BE2C (cell line): ENCODE measurements around the gene INTS11.

Experiments
- DNase-seq: peaks from one replicate; pipeline ENCODE4 v3.0.0-alpha.2; 2020
- H3K27me3 ChIP-seq: fragments of 250-450 bp; sonication (Bioruptor Pico); 2 replicates; pipeline ENCODE4 v1.5.1; 2020; ENCODE audit warnings: mild to moderate bottlenecking
- H3K36me3 ChIP-seq: fragments of 250-450 bp; sonication (Bioruptor Pico); 2 replicates; pipeline ENCODE4 v1.5.1; 2020; ENCODE audit warnings: mild to moderate bottlenecking
- H3K4me1 ChIP-seq: fragments of 250-450 bp; sonication (Bioruptor Pico); 2 replicates; pipeline ENCODE4 v1.5.1; 2020
- H3K4me3 ChIP-seq: 2 replicates; pipeline ENCODE4 v1.5.1; 2011; ENCODE audit warnings: low read depth, low read length
- H3K9me3 ChIP-seq: fragments of 250-450 bp; sonication (Bioruptor Pico); 2 replicates; pipeline ENCODE4 v1.5.1; 2020
- TF ChIP-seq, protein P1 (sequence below): IDR thresholded peaks from 2 replicates; pipeline ENCODE4 v1.5.1; 2012; ENCODE audit warnings: mild to moderate bottlenecking, low read depth, low read length

Gene INTS11

DNA sequence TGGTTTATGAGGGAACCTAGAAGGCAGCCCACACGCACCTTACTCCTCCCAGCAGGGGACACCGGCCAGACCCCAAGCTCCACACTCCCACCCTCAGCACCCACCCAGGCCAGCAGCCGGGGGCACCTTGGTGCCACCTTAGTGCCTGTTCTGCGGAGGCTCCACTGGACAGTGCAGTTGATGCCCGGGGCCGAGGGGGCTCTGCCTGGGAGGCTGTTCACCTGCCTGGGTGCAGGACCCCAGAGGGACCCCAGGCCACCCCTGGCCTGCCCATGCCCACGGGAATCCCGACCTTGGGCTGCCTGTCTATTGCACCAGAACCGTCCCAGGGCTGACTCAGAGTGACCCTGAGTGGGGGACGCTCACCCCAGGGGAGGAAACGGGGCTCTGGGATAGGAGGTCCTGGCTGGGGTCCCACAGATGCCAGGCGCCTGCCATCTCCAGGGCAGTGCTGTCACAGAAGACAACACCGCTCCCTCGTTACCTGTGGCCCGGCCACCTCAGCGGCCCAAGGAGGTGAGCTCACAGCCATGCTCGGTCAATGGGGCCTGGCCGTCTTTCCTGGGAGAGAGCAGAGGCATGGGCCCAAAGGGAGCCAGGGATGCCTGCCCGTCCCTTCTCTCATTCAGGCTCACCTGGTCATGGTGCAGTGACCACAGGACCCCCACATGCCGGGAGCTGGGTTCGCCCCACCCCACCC lies 43.5 kb downstream of the INTS11 start:
- Histone ChIP-seq H3K4me3 (no peak overlapping the region), H3K9me3 (no peaks in the 10 kb centered on the region), H3K36me3 (no peaks in the 10 kb centered on the region), H3K4me1 (peaks cover 3% of the 10 kb centered on the region), H3K27me3 (no peaks in the 10 kb centered on the region)
- TF ChIP-seq, protein P1, sequence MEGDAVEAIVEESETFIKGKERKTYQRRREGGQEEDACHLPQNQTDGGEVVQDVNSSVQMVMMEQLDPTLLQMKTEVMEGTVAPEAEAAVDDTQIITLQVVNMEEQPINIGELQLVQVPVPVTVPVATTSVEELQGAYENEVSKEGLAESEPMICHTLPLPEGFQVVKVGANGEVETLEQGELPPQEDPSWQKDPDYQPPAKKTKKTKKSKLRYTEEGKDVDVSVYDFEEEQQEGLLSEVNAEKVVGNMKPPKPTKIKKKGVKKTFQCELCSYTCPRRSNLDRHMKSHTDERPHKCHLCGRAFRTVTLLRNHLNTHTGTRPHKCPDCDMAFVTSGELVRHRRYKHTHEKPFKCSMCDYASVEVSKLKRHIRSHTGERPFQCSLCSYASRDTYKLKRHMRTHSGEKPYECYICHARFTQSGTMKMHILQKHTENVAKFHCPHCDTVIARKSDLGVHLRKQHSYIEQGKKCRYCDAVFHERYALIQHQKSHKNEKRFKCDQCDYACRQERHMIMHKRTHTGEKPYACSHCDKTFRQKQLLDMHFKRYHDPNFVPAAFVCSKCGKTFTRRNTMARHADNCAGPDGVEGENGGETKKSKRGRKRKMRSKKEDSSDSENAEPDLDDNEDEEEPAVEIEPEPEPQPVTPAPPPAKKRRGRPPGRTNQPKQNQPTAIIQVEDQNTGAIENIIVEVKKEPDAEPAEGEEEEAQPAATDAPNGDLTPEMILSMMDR = no peak
- no peak for DNase-seq

DNA sequence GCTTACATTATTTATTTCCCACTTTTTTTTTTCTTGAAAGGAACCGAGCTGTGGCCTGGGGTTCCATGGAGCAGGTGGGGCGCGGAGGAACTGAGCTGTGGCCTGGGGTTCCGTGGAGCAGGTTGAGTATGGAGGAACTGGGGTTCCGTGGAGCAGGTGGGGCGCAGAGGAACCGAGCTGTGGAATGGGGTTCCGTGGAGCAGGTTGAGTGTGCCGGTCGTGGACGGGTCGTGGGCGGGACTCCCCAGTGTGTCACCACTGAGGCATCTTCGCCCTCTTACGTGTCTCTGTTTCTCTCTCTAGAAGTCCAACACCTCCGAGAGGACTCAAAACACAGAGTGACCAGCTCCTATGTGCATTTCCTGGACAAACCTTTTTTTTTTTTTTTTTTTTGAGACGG lies 45.4 kb downstream of the INTS11 start:
- H3K9me3 ChIP-seq = no peaks in the 10 kb centered on the region
- H3K4me1 ChIP-seq = peaks cover 3% of the 10 kb centered on the region
- no peak overlapping the region for H3K4me3 ChIP-seq
- TF ChIP-seq, protein P1 = no peak
- DNase-seq = no peak
- H3K27me3 ChIP-seq = no peaks in the 10 kb centered on the region
- no peaks in the 10 kb centered on the region for H3K36me3 ChIP-seq

DNA sequence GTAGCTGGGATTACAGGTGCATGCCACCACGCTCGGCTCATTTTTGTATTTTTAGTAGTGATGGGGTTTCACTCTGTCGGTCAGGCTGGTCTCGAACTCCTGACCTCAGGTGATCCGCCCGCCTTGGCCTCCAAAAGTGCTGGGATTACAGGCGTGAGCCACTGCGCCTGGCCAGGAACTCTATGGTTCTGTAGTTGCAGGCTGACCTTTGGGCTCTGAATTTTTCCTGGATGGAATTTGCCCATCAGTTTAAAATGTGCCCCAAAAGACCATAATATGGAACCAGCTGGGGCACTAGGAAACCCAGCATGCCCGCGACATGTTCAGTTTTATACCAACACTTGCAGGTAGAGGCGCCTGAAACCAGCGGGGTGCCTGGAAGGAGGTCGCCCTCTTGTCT lies 45.8 kb downstream of the INTS11 start:
- H3K27me3 ChIP-seq = no peaks in the 10 kb centered on the region
- no peak overlapping the region for H3K4me3 ChIP-seq
- no peaks in the 10 kb centered on the region for H3K9me3 ChIP-seq
- H3K36me3 ChIP-seq = no peaks in the 10 kb centered on the region
- DNase-seq = no peak
- TF ChIP-seq, protein P1 = no peak
- peaks cover 3% of the 10 kb centered on the region for H3K4me1 ChIP-seq

DNA sequence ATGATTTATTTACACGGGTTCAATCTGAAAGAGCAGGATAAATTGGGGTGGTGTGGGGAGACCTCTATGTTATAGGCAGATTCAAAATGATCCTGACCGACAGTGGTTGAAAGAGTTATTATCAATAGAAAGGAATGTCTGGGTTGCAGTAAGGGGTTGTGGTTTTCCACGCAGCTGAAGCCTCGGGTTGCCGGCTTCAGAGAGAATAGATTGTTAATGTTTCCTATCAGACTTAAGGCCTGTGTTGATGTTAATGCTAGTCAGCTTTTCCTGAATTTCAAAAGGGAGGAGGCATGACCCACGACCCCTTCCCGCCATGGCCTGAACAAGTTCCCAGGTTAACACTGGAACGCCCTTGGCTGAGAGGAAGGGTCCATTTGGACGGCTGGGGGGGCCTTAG lies 48.6 kb downstream of the INTS11 start:
- Histone ChIP-seq H3K27me3 (no peaks in the 10 kb centered on the region), H3K4me1 (no peaks in the 10 kb centered on the region), H3K36me3 (peaks cover 8% of the 10 kb centered on the region), H3K4me3 (no peak overlapping the region), H3K9me3 (no peaks in the 10 kb centered on the region)
- TF ChIP-seq, protein P1 = no peak
- no peak for DNase-seq

DNA sequence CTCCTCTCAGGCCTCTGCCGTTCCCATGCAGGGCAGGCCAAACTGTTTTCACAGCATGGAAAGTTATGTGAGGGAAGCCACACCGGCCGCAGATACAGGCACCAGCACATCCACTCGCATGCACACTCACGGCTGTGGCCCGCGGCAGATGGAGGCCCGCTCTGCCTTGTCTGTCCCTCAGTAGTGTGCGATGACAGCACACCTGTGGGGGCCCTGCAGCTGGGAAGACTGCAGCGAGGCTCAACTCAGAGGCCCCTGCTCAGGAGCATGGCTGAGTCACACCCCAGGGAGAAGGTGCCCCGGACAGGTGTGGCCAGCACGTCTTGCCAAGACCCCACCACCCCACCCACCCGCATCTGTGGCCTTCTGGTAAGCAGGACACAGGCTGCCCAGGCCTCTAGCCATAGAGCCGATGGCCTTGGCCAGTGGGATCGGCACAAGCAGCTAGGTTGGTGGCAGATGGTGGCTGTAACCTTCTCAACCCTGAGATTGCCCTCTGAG lies 49.5 kb downstream of the INTS11 start:
- H3K27me3 ChIP-seq = no peaks in the 10 kb centered on the region
- no peak overlapping the region for H3K4me3 ChIP-seq
- TF ChIP-seq, protein P1 = no peak
- peaks cover 9% of the 10 kb centered on the region for H3K36me3 ChIP-seq
- H3K9me3 ChIP-seq = no peaks in the 10 kb centered on the region
- no peak for DNase-seq
- H3K4me1 ChIP-seq = no peaks in the 10 kb centered on the region

DNA sequence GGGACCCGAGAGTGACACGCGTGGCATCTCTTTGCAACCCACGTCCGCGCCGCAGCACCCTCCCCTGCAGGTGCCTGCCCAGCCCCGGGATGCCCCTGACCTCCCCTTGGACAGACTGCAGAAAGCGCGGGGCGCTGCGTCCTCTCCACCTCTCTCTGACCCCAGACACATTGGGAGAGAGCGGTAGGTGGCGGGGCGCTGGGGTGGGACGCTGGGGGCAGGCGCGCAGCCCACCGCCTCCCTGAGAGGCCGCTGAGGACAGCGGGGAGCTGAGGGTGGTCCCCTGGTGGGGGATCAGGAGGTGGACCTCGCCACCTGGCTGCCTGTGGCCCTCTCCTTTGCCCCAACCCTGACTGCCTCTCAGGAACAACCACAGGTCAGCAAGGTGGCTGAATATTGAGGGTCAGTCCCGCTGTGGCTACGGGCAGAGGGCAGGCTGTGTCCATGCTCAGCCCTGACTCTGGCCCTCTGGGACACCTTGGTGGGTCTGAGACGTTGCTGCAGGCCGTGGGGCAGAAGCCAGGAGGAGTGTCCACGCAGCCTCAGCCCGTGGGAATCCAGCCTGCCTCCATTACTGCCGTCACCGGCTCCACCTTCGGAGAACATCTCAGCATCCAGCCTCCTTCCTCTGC lies 50.0 kb downstream of the INTS11 start:
- Histone ChIP-seq H3K27me3 (no peaks in the 10 kb centered on the region), H3K9me3 (no peaks in the 10 kb centered on the region), H3K36me3 (peaks cover 12% of the 10 kb centered on the region), H3K4me1 (no peaks in the 10 kb centered on the region), H3K4me3 (peak overlapping the region; percentile 62)
- DNase-seq = no peak
- TF ChIP-seq, protein P1 = no peak
